Putamen (tissue), 1 donor: ENCODE data around the gene CDYL.
A peak's percentile ranks its signal among the peaks of the same experiment; 100 is the strongest.
"Not testable (repeated sequence)": the region's sequence is repeated elsewhere in the genome, so short reads cannot be mapped to it uniquely, and the experiment has no call there.

Experiments
- DNase-seq: peaks from one replicate; pipeline ENCODE4 v3.0.0-alpha.2; 2016; ENCODE audit warnings: low spot score

Gene CDYL

GRCh38 chr6:5003604-5004372 lies 227.6 kb downstream of the CDYL start, which contains the start of gene RPP40:
TSS of gene RPP40 (minus strand) at chr6:5004037. CDS start at chr6:5004002, 35 bp downstream.
- peak; percentile 96 for DNase-seq

DNA sequence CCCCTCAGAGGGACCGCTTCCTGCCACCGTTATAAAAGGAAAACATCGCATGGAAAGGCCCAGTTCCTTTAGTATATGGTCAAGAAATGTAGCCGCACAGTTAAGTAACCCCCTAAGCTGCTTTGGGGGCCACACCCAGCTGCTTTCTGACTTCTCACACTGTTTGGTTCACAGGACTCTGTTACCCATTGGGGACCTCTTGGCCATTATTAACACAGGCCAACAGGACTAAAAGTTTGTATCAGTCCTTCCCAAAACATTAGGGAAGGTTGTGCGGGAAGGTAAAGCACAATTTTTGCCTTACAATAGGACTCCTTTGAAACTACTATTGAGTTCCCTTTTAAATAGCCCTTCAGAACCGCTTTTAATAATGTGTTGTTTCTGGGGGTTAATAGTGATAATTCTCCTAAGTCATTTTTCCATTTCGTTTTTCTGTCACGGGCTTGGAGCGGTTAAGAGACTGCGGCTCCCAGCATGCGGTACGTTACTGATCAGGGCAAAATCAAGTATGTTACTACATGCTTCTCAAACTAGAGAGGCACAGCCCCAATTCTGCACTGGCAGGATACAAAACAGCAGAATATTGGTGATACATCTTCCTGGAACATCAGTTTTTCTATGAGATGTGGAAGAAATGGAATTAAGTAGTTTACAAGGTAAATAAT lies 228.3 kb downstream of the CDYL start:
- no peak for DNase-seq

GRCh38 chr6:5005038-5005433 lies 228.8 kb downstream of the CDYL start:
- DNase-seq = not testable (repeated sequence)
